NOMO-1 treated with dmso at 0.1 percent for 144 hours (cell line): ENCODE measurements around the gene KIFC1.

Experiments
- DNase-seq: peaks from one replicate; lab custom pipeline; 2025; ENCODE audit not compliant: unreplicated experiment; lab: John Stamatoyannopoulos, UW

KIFC1 gene

DNA sequence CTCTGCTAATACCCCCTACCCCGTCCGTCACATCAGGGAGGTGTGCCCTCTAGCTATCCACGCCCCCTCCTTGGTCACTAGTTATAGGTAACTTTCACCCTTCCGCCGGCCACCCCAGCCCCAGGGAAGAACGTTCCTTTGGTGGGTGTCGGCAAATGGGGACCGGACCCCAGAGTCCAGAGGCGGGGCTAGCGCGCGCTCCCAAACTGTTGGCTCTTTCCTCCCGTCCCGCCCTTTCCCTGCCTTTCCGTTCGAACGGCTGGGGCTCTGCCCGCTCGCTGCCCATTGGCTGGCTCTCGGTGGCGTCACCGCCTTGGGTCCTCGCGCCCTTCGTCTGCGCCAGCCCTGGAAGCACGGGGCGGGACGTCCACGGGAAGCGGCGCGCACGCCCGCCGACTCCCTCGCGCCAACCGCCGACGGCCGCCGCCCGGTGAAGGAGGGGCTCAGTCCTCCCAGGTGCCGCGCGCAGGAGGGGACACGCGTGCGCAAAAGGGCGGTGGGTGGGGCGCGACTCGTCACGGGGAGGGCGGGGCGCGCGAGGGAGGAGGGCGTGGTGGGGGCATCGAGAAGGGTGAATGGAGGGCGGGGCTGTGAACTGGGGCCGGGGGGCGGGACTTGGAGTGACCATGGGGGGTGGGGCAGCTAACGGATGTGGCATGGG is 18.6 kb downstream of the KIFC1 start:
- peak; percentile 97 for DNase-seq

DNA sequence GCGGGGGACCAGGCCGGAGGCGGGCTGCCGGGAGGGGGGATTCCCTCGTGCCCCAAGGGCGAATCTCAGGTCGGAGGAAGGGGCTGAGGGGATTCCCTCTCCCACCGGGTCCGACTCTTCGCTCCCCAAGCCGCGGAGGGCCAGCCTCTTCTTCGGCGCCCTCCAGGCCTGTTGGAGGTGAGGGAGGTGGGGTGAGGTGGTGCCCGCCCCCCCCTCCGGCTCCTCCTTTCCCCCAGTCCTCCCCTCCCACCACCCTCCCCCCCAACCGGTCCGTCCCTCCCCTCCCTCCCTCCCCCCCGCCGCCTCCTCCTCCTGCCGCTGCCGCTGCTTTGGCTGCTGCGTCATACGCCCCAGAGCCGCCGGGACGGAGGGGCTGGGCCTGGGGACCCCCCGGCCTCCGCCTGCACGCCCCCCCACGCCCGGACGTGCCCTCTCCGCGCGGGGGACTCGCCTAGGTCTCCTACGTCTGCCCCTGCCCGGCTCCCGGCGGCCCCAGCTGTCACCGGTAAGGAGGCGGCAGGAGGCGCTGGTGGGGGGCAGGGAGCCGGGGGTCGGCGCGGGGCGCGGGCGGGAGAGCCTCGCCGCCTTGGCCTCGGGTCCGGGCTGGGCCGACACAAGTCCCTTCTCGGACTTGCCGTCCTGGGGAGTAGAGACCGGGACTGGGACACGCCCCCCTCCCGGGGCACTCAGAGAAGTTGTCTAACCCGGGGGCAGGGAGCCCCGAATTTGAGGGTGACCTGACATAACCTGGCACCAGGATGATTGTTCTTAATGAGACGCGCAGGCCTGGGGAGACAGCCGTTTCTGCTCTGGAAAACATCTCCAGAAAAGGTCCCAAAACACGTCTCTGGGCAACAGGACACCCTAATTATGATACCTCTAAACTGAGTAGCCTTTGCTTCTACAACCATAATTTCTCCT is 19.3 kb downstream of the KIFC1 start, which contains the start of gene PHF1:
TSS of gene PHF1 (plus strand) at position 304 of the 921 bp plus-strand sequence. CDS start 1,250 bp downstream, outside the sequence.
- peak; percentile 77 for DNase-seq

DNA sequence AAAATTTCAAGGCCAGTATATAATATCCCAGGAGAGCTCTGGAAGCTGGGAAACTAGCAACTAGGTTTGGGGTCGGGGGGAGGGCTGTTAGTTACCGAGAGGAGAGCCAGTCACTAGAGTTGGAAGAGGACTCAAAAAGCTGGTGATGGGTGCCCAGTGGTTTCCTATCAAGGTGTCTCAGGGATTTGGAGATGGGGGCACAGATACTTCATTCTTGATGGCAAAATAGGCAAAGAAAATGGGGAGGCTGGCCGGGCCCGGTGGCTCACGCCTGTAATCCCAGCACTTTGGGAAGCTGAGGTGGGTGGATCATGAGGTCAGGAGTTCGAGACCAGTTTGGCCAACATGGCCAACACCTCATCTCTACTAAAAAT is 20.0 kb downstream of the KIFC1 start:
- DNase-seq: no peak

DNA sequence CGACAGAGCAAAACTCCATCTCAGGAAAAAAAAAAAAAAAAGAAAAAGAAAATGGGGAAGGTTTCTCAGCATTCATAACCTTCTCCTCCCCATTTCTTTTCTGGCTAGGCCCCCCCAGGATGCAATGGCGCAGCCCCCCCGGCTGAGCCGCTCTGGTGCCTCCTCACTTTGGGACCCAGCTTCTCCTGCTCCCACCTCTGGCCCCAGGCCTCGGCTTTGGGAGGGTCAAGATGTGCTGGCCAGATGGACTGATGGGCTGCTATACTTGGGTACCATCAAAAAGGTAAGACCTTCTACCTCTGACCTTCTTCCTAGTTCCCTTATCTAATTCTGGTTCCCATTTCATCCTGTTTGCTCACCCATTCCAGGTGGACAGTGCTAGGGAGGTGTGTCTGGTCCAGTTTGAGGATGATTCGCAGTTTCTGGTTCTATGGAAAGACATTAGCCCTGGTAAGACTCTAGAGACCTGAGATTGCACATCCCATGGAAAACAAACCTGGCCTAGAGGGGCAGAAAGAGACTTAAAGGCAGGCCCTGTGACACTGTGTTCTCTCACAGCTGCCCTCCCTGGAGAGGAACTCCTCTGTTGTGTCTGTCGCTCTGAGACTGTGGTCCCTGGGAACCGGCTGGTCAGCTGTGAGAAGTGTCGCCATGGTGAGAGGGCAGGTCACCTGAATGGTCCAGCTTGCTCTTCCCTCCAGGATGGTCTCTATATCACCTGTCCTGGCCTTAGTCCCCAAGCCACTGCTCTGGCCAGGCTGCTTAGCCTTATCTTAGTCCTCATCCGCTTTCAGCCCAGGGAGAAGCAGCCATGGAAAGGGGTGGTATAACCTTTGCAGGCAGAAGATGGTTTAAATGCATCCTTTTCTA is 20.8 kb downstream of the KIFC1 start:
- no peak for DNase-seq

DNA sequence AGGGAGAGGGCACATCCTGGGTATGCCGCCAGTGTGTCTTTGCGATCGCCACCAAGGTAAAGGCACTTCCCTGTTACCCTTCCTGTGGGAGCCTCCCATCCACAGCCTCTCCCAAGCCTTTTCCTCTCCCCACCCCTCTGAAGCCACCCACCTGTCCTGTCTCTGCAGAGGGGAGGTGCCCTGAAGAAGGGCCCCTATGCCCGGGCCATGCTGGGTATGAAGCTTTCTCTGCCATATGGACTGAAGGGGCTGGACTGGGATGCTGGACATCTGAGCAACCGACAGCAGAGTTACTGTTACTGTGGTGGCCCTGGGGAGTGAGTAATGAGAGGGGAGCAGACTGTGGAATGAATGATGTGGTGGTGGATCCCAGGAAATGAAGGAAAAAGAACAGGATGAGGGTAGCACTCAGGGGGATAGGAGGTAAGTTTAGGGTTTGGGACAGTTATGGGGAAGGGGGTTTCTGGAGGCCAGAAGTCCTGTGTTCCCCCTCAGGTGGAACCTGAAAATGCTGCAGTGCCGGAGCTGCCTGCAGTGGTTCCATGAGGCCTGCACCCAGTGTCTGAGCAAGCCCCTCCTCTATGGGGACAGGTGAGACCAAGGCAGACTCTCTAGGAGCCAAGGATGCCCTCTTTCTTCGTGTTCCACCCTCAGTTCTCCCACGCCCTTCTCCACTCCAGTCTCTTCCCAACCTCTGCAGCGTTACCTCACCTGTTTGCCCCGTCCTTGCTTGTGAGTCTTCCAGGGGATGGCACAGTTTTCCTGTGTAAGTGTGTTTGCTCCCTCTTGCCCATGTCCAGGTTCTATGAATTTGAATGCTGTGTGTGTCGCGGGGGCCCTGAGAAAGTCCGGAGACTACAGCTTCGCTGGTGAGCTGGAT is 21.9 kb downstream of the KIFC1 start:
- no peak for DNase-seq

DNA sequence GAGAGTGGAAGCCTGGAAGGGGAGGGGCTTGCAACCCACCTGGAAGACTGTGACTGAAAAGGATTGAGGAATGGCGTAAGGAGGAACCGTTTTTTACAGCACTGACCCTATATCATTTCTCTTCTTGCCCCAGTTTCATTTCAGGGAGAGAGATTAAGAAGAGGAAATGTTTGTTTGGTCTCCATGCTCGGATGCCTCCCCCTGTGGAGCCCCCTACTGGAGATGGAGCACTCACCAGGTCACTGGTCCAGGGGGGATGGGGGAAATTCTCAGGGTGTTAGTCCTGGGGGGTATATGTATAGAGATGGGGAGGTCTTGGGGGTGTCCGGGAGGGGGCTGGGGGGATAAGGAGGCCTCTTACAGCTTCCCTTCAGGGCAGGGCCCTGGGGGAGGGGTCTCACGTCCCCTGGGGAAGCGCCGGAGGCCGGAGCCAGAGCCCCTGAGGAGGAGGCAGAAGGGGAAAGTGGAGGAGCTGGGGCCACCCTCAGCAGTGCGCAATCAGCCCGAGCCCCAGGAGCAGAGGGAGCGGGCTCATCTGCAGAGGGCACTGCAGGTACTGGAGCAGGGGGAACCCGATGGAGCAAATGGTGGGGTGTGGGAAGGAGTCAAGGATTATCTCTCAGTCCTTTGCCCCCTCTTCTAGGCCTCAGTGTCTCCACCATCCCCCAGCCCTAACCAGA is 23.1 kb downstream of the KIFC1 start:
- DNase-seq: no peak

DNA sequence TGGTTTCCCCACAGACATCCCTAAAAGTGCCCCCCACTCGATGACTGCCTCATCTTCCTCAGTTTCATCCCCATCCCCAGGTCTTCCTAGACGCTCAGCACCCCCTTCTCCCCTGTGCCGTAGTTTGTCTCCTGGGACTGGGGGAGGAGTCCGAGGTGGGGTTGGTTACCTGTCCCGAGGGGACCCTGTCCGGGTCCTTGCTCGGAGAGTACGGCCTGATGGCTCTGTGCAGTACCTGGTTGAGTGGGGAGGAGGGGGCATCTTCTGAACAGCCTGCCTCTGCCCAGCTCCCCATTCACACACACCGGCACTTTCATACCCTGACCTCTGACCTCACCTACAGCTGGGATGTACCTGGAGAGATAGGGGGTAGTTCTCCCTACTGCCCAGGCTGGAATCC is 24.2 kb downstream of the KIFC1 start:
- DNase-seq: no peak

DNA sequence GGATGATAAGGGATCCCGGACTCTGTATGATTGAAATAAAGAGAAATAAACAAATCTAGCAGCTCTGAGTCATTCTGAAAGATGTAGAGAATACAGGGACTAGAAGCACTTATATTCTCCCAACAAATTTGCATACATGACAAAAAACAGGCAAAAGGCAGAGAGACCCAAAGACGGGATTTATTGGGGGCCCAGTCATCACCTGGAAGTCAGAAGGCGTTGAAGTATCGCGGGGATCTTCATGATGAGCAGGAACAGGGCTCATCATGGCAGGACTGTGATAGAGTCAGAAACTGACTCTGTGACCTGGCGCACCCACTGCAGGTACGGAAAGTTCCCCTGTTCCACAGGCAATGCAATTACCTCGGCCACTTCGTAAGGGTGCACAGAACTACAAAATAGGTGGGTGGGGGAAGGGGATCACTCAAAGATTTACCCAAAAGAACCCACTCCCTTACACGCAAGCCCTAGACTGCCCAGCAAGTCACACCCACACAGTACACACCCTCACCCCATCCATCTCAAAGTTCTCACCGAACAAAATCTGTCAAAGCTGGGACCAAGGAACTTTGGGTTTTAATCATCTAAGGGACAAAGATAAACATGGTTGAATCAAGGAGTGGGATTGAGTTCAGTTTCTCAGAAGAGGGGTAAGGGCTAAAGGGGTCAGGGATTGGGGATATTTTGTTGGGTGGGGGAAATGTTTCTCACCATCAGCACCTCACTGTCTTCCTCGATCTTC is 24.9 kb downstream of the KIFC1 start:
- DNase-seq: no peak

DNA sequence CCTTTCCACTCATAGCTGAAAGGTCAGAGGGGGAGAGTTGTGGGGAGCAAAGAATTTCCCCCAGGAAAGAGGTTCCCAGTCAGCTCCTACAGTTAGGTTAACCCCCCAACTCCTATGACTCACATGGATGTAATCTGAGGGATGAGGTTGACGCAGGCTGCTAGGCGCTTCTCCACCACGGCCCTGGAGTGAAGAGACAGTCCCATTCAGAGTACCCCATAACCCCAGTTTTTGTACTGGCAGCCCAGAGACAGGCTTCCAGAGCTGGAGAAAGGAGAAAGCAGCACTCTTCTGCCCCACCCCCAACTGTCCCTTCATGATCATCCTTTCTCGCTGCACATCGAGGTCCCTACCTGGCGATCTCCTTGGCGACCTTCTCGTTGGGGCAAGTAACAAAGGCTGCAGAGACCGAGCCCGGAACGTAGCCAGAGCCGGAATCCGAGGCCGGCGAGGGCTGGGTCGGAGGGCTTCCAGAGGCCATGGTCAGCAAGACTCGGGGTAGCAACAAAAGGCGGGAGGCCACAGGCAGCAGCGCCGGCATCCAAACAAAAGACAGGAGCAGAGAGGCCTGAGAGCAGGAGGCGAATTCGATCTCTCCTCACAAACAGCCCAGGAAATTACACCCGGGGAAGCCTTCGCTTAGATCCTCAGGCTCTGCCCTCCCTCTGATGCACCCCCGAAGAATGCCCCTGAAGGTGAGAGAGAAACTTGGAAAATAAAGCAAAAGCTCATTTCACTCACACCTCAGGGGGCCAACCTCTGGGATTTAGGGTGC is 25.7 kb downstream of the KIFC1 start:
- DNase-seq: no peak

DNA sequence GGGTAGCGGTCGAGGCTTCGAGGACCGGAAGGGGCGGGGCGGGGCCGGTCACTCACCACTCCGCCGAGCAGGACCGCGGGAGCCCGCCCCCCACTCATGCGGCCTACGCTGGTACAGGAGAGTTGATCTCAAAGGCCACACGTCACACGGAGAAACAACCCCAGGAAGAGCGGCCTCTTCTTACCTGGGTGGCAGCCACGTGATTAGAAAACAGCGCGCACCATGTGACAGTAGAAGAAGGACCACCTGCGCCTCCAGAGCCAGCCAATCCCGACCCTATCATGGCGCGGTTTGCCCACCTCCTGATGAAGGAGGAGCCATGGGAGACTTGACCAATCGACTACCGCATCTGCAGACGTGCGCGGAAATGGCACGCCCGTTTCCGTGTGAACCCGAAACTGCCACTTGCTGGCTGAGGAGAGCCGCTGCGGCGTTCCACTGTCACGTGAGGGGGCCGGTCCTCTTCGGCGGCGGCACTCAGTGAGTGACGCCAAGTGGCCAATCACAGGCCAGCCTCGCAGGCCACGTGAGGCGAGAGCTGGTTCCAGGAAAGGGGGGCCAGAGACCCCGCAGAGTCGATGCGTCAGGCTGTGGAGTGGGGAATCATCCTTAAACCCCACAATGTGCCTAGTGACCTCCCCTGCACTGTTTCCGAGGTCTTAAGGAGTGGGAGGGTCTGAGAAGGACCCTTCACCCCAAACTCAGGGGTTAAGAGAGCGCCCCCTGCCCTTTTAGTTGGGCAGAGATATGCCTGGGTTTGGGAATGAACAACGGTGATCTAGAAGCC is 26.5 kb downstream of the KIFC1 start, which contains the start of gene CUTA:
TSS of gene CUTA (minus strand) at position 205 of the 787 bp plus-strand sequence. CDS start at position 98, 107 bp downstream.
- peak; percentile 99 for DNase-seq

DNA sequence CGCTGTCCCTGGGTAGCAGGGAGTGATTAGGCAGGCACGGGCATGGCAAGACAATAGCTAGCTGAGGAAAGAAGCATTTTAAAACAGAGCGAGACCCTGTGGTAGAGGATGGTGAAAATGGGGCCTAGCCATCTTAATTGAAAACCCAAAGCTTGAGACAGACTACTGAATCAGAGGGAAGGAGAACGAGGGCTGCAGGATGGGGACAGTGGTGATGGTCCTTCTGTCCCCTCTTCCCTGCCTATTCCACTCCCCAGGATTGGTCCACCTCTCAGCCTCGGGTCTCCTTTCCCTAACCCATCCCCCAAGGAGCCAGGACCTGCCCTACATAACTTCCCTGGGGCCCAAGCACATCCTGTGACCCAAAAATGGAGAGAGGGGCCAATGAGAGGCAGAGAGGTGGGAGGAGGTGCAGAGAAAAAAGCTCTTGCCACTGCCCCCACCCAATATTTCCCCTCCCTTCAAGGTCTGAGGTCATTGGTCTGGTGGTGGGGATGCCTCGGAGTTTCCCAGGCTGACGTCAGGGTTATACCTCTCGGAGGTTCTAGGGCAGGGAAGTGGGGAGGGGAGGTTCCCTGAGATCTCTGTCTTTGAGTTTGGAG is 27.2 kb downstream of the KIFC1 start:
- DNase-seq: no peak

DNA sequence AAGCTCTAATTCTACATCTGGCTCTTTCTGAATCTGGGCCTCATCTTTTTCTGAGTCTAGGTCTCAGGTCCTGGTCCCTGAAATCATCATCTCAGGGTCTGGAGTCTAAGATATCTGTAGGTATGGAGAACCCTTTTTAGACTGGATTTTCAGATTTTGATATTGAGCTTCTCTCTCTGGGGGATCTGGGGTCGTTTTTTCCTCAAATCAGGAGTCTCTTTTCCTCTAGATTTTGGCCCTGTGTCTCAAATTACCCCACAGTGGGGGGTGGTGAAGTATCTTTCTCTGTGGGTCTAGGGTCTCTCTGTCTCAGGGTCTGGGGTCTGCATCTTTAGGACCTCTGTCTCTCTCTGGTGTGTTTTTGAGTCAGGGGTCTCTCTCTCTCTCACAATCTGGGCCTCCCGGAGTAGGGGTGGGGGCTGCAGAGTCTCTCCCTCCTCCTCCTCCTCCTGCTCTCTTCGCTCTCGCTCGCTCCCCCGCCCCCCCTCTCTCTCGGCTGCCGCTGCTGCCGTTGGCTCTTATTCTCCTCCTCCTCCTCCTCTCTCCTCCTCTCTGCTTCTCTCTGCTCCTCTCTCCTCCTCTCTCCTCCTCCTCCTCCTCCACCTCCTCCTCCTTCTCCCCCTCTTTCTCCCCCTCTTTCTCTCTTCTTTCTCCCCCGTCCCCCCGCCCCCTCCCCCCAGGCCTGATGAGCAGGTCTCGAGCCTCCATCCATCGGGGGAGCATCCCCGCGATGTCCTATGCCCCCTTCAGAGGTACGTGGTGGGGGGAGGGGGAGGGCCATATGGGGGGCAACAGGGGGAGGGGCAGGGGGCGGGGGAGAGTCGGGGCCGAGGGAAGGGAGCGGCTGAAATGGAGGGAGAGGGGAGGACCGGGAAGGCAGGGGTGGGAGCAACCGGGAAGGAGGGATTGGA is 28.2 kb downstream of the KIFC1 start, which contains the start of gene SYNGAP1:
TSS of gene SYNGAP1 (plus strand) at position 486 of the 911 bp plus-strand sequence. CDS start at position 686, 200 bp downstream.
- DNase-seq: no peak

DNA sequence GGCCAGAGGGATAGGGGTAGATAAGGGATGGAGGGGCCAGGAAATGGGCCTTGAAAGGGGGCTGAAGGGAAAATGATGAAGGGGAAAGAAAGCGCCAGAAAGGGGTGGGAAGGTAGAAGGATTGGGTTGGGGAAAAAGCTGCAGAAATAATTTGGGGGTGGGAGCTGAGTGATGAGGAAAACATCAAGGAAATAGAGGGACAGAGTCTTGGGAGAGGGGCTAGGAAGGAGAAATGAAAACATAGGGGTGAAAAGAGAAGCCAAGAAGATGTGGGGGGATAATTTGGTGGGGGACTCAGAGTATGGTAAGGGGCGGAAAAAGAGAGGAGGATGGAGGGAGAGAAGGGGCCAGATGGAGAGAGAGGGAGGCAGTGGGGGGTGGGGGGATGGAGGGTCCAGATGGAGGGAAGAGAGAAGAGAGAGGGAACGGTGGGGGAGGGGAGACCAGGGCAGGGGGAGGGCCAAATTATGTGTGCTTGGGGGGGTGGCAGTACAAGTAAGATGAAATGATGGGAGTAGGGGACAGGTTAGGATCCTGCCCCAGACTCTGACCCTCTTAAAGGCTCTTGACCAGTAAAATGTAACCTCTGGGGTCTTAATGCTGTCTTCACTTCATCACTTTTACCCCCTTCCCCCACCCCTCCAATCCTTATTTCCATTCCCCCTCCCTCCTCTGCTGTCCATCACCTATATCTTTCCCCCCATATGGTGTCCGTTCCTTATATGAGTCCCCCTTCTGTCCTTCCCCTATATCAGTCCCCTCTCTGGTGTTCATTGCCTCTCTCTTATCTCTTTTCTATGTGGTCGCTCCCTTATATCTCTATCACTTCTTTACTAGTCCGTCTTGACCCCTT is 29.1 kb downstream of the KIFC1 start:
- no peak for DNase-seq

DNA sequence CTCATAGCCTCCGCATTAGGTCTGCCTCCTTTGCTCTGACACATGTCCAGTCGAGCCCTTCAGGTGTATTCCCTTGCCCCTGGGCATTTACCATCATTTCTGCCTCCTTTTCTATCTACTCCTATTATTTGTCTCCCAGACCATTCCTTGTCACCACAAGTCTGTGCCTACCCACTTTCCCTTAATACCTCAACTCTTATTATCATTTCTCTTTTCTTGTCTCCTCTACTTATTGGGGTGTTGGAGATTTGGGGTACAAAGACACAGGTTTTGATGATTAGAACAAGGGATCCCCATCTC is 29.7 kb downstream of the KIFC1 start:
- DNase-seq: no peak

DNA sequence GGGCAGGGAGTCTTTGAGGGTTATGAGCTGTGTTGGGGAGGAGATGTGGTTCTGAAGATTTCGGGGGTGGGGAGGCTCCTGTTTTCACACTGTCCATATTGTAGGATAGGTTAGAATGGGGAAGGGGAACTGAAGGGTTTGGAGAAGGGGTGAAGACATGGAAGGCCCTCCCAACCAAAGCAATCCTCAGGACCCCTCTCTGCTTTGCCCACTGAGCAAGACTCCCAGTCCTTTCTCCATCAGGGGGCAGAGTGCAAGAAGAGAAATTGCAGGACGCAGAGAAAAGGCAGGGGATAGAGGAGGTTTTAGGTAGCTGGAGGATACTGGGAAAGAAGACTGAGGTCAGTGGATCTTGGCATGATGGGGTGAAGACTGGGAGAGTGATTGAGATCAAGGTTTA is 32.2 kb downstream of the KIFC1 start:
- DNase-seq: no peak
